ENCODE data around the gene AURKAIP1.
"Not testable (repeated sequence)": the region's sequence is repeated elsewhere in the genome, so short reads cannot be mapped to it uniquely, and the experiment has no call there.

Gene AURKAIP1

DNA sequence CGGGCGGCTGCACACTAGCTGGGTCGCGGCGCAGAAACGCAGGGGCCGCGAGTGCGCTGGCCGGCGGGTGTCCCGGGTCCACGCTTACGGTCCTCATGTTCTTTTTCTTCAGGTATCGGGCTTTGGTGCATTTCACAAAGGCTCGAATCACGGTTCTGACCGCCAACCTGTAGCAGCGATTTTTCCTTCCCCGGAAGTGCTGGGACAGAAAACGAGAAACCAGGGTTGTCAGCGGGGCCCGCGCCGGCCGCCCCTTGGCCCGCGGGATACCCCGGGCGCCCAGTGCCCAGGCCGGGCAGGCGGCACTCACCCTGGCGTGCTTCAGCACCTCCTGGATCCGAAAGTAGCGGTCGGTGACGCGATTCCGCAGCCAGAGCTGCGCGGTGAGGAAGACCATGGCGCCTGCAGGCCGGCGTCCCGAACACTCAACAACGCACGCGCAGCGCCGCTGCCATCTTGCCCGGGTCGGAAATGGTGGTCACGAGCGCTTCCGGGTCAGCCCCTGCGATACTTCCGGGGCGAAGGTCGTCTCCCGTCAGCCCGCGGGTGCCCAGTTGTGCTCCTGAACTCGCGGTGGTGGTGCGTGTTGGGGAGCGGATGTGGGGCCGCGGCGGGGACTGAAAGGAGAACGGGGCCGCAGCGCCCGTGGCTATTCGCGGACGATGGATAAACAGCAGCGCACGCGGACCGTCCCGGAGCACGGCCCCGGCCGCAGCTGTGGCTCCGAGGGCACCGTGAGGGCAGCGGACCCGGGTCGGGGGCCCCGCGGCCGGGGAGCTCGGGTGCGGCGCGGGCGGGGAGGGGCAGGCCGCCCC lies 32.0 kb upstream of the AURKAIP1 start, which contains the start of gene MRPL20:
Gene MRPL20, minus strand, starts transcription at position 473 of the 815 bp plus-strand sequence. Its CDS starts 76 bp downstream, at position 397.
- DNase-seq (ENCODE audit: low read depth in 3 of 3, low spot score in 1 of 3) = peak; percentile 87 to 93 (median 88)

DNA sequence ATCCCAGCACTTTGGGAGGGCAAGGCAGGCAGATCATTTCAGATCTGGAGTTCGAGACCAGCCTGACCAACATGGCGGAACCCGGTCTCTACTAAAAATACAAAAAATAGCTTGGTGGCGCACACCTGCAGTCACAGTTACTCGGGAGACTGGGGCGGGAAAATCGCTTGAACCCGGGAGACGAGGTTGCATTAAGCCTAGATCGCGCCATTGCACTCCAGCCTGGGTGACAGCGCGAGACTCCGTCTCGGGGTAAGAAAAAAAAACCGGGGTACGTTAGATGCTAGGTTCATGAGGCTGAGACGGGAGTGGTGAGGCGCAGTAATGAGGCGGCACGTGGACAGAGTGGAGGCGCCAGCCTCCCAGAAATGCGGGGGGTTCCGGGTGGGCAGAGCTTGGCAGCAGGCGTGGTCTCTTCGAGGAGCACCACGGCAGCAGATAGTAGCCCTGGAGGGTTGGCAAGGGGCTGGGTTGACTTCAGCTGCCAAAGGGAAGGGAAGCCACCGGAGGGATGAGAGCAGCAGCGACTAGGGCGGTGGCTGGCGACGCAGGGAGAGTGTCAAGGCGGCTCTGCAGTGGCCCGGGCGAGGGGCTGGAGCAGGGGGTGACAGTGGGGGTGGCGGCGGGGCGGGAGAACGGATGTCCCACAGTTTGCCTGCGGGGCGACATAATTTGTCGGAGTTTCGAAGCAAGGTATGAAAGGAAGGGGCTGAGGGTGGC lies 31.3 kb upstream of the AURKAIP1 start:
- DNase-seq (ENCODE audit: low read depth in 3 of 3, low spot score in 1 of 3) = no peak

DNA sequence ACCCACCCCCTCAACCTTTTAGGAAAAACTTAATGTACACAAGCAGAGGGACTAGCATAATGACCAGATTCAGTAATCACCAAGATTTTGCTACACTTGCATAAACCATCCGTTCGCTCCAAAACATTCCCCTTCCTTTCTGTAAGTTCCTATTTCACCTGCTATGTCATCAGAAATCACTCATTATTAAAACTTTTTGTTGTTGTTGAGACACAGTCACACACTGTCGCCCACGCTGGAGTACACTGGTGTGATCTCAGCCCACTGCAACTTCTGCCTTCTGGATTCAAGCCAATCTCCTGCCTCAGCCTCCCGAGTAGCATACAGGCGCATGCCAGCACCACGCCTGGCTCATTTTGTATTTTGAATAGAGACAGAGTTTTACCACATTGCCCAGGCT lies 28.6 kb upstream of the AURKAIP1 start:
- DNase-seq (ENCODE audit: low read depth in 3 of 3, low spot score in 1 of 3) = no peak

DNA sequence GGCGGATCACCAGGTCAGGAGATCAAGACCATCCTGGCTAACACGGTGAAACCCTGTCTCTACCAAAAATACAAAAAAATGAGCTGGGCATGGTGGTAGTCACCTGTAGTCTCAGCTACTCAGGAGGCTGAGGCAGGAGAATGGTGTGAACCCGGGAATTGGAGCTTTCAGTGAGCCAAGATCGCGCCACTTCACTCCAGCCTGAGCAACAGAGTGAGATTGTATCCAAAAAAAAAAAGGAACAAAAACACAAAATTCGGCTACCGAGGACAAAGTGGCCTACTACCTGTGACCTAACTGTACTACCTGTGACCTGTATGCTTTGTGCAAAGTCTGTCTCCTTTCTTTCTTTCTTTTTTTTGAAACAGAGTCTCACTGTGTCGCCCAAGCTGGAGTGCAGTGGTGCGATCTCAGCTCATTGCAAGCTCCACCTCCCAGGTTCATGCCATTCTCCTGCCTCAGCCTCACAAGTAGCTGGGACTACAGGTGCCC lies 27.9 kb upstream of the AURKAIP1 start:
- not testable (repeated sequence) for DNase-seq (ENCODE audit: low read depth in 3 of 3, low spot score in 1 of 3)

DNA sequence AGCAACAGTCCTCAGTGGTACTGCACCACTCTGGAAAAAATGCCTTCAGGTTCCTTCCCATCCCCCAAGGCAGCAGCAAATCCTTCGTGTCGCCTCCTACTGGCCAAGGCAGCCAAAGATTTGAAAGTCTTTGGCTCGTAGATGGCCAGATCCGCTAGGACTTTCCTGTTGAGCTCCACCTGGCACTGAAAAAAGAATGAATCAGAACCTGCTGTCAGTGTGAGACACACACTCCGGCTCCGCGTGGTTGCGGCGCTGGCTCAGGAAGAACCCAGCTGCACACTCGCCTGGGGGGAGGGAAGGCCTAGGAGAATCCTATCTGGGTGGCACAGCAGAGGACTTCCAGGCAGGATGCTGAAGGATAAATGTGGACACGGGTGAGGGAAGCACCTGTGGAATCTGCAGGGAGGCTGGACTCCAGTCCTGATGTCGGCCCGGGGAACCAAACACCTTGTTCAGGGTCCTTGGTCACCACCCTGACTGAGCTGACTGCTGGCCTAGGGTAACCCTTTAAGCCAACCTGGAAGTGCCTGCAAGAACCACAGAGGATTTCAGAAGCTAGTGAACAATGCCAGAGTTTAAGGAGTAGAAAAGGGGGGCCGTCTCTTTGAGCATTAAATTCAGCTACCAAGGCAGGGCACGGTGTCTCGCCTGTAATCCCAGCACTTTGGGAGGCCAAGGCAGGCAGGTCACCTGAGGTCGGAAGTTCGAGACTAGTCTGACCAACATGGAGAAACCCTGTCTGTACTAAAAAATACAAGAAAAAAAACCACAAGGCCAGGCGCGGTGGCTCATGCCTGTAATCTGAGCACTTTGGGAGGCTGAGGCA lies 27.3 kb upstream of the AURKAIP1 start:
- no peak for DNase-seq (ENCODE audit: low read depth in 3 of 3, low spot score in 1 of 3)

DNA sequence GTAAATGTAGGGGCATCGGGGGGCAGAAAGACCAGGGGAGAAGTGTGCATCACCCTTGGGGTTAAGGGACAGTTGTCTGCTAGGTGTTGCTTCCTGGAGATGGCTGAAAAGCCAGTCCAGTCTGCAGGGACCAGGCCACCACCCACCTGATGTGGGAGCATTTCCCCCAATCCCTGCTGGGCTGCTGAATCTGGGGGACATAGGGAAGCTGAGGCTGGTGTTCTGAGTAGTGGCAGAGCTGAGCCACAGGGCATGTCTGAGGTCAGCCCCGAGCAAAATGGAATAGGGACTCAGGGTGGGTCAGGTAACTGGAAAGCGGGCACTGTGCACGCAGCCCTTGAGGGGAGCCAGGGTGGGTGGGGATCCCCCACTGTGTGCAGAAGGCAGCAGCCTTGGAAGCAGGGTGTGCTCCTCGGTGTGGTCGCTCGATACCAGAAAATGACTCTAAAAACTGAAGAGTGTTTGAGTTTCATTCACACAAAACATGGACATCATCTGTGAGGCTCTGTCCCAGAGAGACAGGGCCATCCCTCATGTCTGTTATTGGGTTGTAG lies 26.5 kb upstream of the AURKAIP1 start:
- no peak for DNase-seq (ENCODE audit: low read depth in 3 of 3, low spot score in 1 of 3)

DNA sequence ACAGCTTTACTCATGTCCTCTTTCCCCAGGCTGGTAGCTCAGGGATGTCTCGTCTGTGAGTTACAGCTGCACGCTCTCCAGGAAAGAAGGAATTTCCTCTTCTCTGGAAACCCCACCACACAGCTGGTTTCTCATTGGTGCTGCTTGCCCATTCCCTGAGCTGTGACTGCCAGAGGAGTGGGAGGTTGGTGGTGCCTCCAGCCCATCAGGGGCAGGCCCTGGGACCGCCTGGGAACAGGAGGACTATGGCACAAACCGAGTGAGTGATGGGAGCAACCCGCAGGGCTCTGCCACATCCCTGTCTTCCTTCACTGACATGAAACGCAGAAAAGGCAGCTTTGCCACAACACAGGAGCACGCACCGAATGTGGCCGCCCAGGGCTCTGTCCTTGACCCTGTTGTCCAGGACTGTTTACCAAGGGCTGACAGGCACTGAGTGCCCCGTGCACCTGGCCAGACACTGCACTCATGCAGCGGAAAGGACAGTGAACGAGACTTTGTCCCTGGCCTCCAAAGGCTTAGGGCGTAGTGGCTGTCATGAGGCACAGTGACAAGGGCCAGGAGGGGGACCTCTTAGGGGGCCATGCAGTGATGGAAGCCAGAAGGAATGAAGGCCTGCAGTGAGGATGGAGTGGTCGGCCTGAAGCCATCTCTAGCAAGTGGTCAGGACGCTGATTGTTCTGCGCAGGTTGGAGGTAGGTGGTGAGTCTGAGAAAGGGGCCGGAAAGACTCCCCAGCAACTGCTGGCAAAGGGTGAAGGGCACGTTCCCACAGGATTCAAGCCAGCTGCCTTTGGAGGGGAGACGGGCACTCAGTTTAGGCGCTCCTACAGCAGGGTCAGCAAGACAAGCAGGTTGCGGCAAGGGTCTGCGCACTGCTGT lies 25.8 kb upstream of the AURKAIP1 start:
- no peak for DNase-seq (ENCODE audit: low read depth in 3 of 3, low spot score in 1 of 3)

DNA sequence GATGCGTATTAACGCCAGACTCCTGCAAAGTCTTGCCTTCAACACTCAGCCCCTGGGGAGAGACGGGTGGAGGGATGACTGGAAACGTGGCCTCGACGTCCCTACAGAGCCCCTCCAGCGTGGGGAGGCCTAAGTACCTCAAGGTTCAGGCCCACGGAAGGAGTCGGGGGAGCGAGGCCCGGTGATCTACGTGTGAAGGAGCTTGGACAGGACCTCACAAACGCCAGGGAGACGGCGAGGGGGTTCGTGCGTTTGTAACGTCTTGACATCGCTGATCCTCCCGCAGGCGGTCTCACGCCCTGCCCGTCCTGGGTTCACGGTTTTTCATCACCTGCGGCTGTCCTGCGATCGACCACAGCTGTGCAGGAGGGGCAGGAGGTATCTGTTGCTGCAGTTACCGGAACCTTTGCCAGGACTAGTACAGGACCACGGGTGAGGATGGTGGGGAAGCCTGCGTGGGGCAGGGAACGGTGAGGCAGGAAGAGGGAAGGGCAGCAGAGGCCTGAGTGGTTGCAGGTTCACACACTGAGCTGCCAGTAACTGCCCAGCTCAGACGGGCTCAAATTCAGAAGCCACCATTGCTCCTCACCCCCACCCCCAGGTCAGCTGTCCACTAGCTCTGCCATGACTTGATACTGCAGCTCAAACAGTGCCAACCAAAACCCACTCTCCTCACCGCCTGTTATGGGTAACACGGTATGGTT lies 25.0 kb upstream of the AURKAIP1 start:
- no peak for DNase-seq (ENCODE audit: low read depth in 3 of 3, low spot score in 1 of 3)

DNA sequence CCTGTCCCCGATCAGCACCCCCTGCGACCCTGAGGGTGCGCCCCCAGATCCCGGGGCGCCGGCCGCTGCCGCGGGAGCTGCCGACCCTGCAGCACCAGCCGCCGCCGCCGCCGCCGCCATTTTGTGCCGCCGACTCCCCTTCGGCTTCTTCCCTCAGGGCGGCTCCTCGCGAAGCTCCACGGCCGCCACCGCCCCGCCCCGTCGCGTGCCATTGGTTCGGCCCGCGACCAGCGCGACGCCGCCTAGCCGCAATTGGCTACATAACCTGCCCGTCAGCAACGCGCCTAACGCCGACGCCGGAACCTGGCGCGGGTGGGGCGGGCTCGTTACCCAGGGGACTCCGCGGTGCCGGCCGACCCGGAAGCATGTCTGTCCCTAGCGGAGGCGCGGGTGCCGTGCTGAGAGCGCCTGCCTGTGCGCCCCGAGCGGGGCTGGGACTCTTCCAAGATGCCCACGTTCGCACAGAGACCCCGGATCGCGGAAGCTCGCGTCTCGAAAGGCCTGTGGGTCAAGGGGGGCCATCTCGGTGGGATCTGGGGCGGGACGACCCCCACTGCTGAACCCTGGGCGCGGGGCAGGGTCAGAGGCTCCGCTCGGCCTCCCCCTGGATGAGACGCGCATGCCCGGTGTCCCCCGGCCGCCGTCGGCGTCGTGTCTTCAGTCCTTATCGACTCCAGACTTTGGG lies 24.3 kb upstream of the AURKAIP1 start, which contains the start of gene CCNL2:
Gene CCNL2, minus strand, starts transcription at position 149 of the 685 bp plus-strand sequence. Its CDS starts 29 bp downstream, at position 120.
- DNase-seq (ENCODE audit: low read depth in 3 of 3, low spot score in 1 of 3) = peak; percentile 98 to 99 (median 98)

DNA sequence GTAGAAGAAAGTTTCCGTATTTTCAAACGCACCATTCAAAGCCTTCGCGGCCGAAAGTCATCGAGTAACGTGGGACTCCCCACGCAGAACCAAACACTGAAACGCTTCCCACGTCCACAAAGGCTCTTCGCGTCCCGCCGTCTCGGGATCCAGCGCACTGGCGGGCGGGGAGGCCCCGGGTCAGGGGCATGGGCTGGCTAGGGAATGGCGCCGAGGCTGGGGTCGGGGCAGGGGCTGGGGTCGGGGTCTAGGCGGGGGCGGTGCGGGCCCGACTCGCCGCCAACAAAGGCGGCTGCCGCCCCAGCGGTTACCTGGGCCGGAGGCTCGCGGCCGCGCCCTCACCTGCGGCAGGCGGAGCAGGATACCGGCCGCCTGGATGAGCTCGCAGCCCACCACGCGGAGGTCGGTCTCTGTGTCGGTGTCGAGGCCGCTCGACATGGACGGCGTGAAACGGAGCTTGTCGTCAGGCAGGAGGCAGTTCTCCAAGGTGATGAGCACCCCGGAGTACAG lies 23.7 kb upstream of the AURKAIP1 start:
- DNase-seq (ENCODE audit: low read depth in 3 of 3, low spot score in 1 of 3) = no peak

DNA sequence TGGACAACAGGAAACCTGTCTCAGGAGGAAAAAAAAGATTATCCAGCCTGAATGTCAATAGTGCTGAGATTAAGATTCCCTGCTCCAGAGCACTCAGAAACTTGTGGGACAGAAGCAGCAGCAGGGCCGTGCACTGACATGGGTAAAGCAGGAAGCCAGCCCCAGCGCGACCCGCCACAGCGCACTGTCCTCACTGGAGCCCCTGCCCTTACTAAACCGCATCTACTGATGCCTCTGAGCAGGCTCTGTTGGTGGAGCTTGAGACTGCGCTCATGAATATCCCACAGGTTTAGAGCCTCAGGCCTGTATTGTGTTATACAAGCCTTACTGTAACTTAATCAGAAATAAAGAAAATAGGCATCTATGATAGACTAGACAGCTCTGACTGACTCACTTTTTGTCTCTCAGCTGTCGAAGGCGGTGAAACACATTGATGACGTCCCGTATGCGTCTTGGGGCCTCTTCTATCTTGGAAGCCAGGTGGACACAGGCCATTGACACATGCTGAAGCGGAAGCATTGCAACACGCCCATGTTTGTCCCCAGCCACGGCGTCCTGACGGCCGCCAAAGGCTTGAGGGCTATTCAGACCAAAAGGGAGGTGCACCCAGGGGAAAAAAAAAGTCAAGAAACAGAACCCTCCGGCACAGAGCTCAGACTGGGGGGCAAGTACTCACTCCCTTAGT lies 23.0 kb upstream of the AURKAIP1 start:
- DNase-seq (ENCODE audit: low read depth in 3 of 3, low spot score in 1 of 3) = no peak

DNA sequence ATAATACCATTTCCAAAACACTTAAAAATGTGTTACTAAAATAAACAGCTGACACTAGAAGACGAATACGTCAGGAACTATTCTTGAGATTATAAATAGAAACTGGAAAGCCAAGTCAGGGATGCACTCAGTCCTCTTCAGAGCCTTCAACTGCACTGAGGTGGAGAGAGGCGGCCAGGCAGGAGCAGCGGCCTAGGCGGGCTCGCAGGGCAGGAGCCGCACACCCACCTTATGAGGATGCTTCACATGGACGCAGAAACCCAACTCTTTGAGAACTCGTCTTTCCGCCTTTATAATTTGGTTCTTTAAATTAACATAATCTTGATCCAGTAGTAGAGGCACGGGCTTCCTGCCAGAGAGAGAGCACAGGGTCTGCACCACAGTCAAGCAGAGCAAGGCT lies 20.2 kb upstream of the AURKAIP1 start:
- no peak for DNase-seq (ENCODE audit: low read depth in 3 of 3, low spot score in 1 of 3)

DNA sequence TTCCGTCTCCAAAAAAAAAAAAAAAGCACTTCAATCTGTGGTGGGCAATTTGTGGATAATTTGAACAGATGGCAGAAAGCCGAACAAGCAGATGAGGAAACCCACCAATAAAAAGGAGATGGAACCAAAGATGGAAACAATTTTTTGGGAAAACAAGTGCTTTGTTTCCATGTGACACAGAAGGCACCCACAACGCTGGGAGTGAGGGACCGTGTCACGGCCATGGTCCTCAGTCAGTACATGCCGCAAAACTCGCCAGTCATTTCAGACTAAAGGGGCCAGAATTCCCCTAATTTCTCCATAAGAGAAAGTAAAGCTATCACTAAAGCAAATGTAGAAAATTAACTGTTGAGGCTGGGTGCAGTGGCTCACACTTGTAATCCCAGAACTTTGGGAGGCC lies 19.1 kb upstream of the AURKAIP1 start:
- no peak for DNase-seq (ENCODE audit: low read depth in 3 of 3, low spot score in 1 of 3)

DNA sequence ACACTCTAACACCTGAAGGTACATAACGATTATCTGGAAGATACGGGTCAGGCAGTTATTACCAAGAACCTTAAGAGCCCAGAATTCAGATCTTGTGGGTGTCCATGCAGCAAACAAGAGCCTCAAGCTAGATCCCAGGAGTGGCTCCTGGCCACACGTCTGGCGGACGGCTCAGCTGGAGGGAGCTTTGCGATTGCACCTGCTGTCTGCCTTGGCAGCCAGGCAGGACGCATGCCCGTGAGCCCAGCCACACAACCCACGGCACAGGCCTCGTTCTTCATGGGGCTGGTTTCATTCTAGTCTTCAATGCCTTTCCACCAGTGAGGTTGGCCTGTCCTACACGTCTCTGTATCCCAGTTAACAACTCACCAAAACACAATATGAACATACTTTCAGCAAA lies 18.4 kb upstream of the AURKAIP1 start:
- no peak for DNase-seq (ENCODE audit: low read depth in 3 of 3, low spot score in 1 of 3)

DNA sequence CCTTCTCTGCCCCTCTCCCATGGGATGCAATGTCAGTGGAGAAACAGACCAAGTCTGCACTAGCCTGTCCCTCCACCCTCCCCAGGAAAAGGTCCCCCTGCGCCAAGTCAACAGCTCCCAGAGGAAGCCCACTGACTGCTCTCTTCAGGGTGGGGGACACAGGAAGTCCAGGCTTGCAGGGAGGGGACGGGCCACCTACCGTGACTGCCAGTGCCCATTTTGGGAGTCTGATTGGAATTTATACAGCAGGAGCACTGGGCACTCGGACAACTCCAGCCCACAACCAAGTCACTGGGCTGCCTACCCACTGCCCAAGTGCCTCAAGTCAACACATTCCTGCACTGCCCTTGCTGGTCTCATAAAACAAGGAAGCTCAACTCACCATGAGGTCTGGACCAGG lies 18.0 kb upstream of the AURKAIP1 start:
- DNase-seq (ENCODE audit: low read depth in 3 of 3, low spot score in 1 of 3) = no peak

DNA sequence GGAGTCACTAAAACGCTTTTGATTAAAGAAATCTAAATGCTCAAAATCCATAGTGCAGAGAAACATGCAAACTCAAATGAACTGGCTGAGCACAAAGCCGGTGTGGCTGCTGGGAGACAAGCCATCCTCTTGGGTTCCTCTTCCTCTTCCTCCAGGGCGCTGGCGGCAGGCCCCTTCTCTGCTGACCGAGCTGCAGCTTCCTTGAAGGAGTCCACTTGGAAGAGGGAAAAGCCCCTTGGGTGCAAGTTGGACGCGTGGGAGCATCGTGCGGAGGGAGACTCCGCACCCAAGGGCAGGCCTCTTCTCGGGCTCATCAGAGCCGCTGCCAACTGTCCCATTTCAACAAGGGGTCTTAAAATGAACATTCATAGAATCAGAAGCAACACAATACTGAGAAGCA lies 16.2 kb upstream of the AURKAIP1 start:
- no peak for DNase-seq (ENCODE audit: low read depth in 3 of 3, low spot score in 1 of 3)

DNA sequence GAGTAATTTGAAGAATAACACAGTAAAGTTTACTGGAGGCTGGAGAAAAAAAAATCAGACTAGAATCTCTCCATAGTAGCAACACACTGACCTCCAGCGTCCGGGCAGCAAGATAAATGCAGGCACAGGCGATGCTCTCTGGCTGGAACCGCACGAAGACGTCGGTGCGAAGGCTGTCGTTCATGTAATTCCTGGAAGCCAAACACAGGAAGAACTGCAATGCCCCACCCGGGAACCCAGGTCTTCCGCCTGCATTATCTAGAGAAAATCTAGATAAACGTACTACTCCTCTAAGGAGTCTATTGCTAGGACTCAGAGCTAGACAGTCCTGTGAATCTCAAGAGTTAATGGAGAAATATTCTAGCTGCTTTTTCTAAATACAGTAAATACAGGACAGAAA lies 15.7 kb upstream of the AURKAIP1 start:
- DNase-seq (ENCODE audit: low read depth in 3 of 3, low spot score in 1 of 3) = no peak

DNA sequence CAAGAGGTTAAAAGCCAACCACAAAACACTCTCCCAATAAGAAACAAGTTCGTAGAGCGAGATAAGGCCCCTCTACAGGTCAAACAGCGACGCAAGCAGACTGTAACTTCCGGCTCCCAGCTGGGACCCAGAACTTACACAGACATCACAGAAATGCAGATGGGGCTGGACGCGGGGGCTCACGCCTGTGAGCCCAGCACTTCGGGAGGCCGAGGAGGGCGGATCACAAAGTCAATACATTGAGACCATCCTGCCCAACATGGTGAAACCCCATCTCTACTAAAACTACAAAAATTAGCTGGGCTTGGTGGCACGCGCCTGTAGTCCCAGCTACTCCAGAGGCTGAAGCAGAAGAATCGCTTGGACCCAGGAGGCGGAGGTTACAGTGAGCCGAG lies 13.1 kb upstream of the AURKAIP1 start:
- no peak for DNase-seq (ENCODE audit: low read depth in 3 of 3, low spot score in 1 of 3)
